Loucy (cell line): ENCODE data around the gene CLPSL1.

Source experiments
- H2AFZ ChIP-seq: fragments of 200-600 bp; sonication (generic); 2 replicates; pipeline ENCODE4 v1.6.0; 2016; ENCODE audit warnings: antibody characterized with exemption, mild to moderate bottlenecking, low read length, moderate library complexity
- H3F3A ChIP-seq: fragments of 200-600 bp; 2 replicates; pipeline ENCODE4 v1.6.0; 2016; ENCODE audit warnings: antibody characterized with exemption, low read depth, mild to moderate bottlenecking
- H3K27me3 ChIP-seq: fragments of 200-600 bp; sonication (generic); 2 replicates; pipeline ENCODE4 v1.6.1; 2014; ENCODE audit warnings: low read length, mild to moderate bottlenecking; ENCODE audit not compliant: insufficient read depth, poor library complexity, severe bottlenecking
- H3K36me3 ChIP-seq: fragments of 200-600 bp; sonication (generic); 2 replicates; pipeline ENCODE4 v1.6.1; 2016; ENCODE audit warnings: low read length; ENCODE audit not compliant: insufficient read depth
- H3K4me1 ChIP-seq: fragments of 200-600 bp; sonication (generic); 2 replicates; pipeline ENCODE4 v1.5.1; 2014; ENCODE audit warnings: low read length, mild to moderate bottlenecking; ENCODE audit not compliant: insufficient read depth, poor library complexity, severe bottlenecking
- H3K4me2 ChIP-seq: fragments of 200-600 bp; sonication (generic); 2 replicates; pipeline ENCODE4 v1.6.0; 2014; ENCODE audit warnings: antibody characterized with exemption, low read length, low read depth, mild to moderate bottlenecking; ENCODE audit not compliant: poor library complexity, severe bottlenecking
- H3K4me3 ChIP-seq: fragments of 200-600 bp; sonication (generic); 2 replicates; pipeline ENCODE4 v1.5.1; 2014; ENCODE audit warnings: low read length, mild to moderate bottlenecking, mixed read lengths; ENCODE audit not compliant: poor library complexity, severe bottlenecking
- H3K79me2 ChIP-seq: fragments of 200-600 bp; sonication (generic); 2 replicates; pipeline ENCODE4 v1.6.1; 2014; ENCODE audit warnings: low read length; ENCODE audit not compliant: insufficient read depth
- H3K9ac ChIP-seq: fragments of 200-600 bp; sonication (generic); 2 replicates; pipeline ENCODE4 v1.6.0; 2014; ENCODE audit warnings: mild to moderate bottlenecking, low read depth, low read length, moderate library complexity; ENCODE audit not compliant: poor library complexity, severe bottlenecking
- H3K9me2 ChIP-seq: fragments of 200-600 bp; sonication (generic); replicated peaks from 2 replicates; pipeline ENCODE4 v1.6.1; 2016; ENCODE audit warnings: low read depth, low read length, mixed read lengths
- H3K9me3 ChIP-seq: fragments of 200-600 bp; sonication (generic); 2 replicates; pipeline ENCODE4 v1.6.1; 2014; ENCODE audit warnings: mild to moderate bottlenecking, antibody characterized with exemption, low read length, low read depth; ENCODE audit not compliant: insufficient read depth
- H4K20me1 ChIP-seq: fragments of 200-600 bp; sonication (generic); 2 replicates; pipeline ENCODE4 v1.6.0; 2014; ENCODE audit warnings: antibody characterized with exemption, low read length, mild to moderate bottlenecking; ENCODE audit not compliant: insufficient read depth, poor library complexity, severe bottlenecking
- CTCF ChIP-seq: fragments of 200-600 bp; sonication (generic); conservative IDR thresholded peaks from 2 replicates; pipeline ENCODE4 v1.5.1; 2014; ENCODE audit warnings: mild to moderate bottlenecking, antibody characterized with exemption, low read length
- EZH2phosphoT487 ChIP-seq: fragments of 200-600 bp; IDR thresholded peaks from 2 replicates; pipeline ENCODE4 v1.6.1; 2018; ENCODE audit warnings: antibody characterized with exemption, mild to moderate bottlenecking, moderate library complexity, borderline replicate concordance

Gene CLPSL1

GRCh38 chr6:35804996-35805736, 24.3 kb downstream of the CLPSL1 start, which contains the start of gene LHFPL5:
TSS of gene LHFPL5 (plus strand) at chr6:35805352. CDS start at chr6:35805671, 319 bp downstream.
- H3K27me3 ChIP-seq = no peaks in the 10 kb centered on the region
- no peaks in the 10 kb centered on the region for H3K79me2 ChIP-seq
- no peak within 1 kb of the TSS for H2AFZ ChIP-seq

GRCh38 chr6:35808688-35809087, 27.9 kb downstream of the CLPSL1 start:
- Histone ChIP-seq H4K20me1 (no peaks in the 10 kb centered on the region), H3K4me1 (no peaks in the 10 kb centered on the region), H3F3A (no peaks in the 10 kb centered on the region), H3K27me3 (no peaks in the 10 kb centered on the region), H3K4me2 (no peak overlapping the region), H3K9me3 (no peaks in the 10 kb centered on the region), H3K4me3 (no peak overlapping the region), H3K9ac (no peak overlapping the region), H3K9me2 (no peaks in the 10 kb centered on the region), H2AFZ (no peak overlapping the region), H3K79me2 (no peaks in the 10 kb centered on the region), H3K36me3 (no peaks in the 10 kb centered on the region)
- TF ChIP-seq CTCF (no peak), EZH2phosphoT487 (no peak)

More at GRCh38 chr6:35804996-35805736, 24.3 kb downstream of the CLPSL1 start, which contains the start of gene LHFPL5:
- H3F3A ChIP-seq = no peaks in the 10 kb centered on the region
- H3K4me1 ChIP-seq = no peaks in the 10 kb centered on the region
- TF ChIP-seq CTCF (no peak), EZH2phosphoT487 (no peak)
- H4K20me1 ChIP-seq = no peaks in the 10 kb centered on the region
- H3K9me3 ChIP-seq = no peaks in the 10 kb centered on the region
- peak within 1 kb of the TSS; percentile 49 for H3K4me2 ChIP-seq
- no peak within 1 kb of the TSS for H3K4me3 ChIP-seq
- no peaks in the 10 kb centered on the region for H3K36me3 ChIP-seq
- H3K9me2 ChIP-seq = no peaks in the 10 kb centered on the region
- H3K9ac ChIP-seq = no peak within 1 kb of the TSS

- H3K4me2 ChIP-seq = no peak overlapping the region
- no peaks in the 10 kb centered on the region for H3F3A ChIP-seq
- H4K20me1 ChIP-seq = no peaks in the 10 kb centered on the region
- H3K9me2 ChIP-seq = no peaks in the 10 kb centered on the region
- H3K9ac ChIP-seq = no peak overlapping the region
- no peaks in the 10 kb centered on the region for H3K9me3 ChIP-seq
- no peaks in the 10 kb centered on the region for H3K36me3 ChIP-seq
- H3K27me3 ChIP-seq = no peaks in the 10 kb centered on the region
- TF ChIP-seq EZH2phosphoT487 = no peak
- no peak for TF ChIP-seq CTCF
- H3K79me2 ChIP-seq = no peaks in the 10 kb centered on the region
- no peaks in the 10 kb centered on the region for H3K4me1 ChIP-seq
- H2AFZ ChIP-seq = no peak overlapping the region
- H3K4me3 ChIP-seq = no peak overlapping the region
These were observed 29.0 kb downstream of the CLPSL1 start for GRCh38 chr6:35809809-35810208.
